Stimulated activated naive CD8-positive, alpha-beta T cell treated with anti-CD3 and anti-CD28 coated beads, Interleukin-15, Interleukin-2, amounts not matched to agents 100 ng/mL and 50 ng/mL, for 24 hours (primary cell): ENCODE measurements around the gene MBNL2.

Experiments used
- H3K27ac Mint-ChIP-seq: one replicate; pipeline ENCODE4 v1.8.0; 2021; ENCODE audit warnings: mild to moderate bottlenecking, mixed read lengths
- H3K27me3 Mint-ChIP-seq: one replicate; pipeline ENCODE4 v1.8.0; 2021; ENCODE audit warnings: mixed read lengths
- H3K36me3 Mint-ChIP-seq: one replicate; pipeline ENCODE4 v1.8.0; 2021; ENCODE audit warnings: low read depth, mixed read lengths
- H3K4me1 Mint-ChIP-seq: one replicate; pipeline ENCODE4 v1.8.0; 2021; ENCODE audit warnings: low read depth, mixed read lengths
- H3K4me3 Mint-ChIP-seq: one replicate; pipeline ENCODE4 v1.8.0; 2021; ENCODE audit warnings: mild to moderate bottlenecking, mixed read lengths
- H3K9me3 Mint-ChIP-seq: one replicate; pipeline ENCODE4 v1.8.0; 2021; ENCODE audit warnings: mixed read lengths

MBNL2 gene

GRCh38 chr13:97329331-97329730 is 107.2 kb downstream of the MBNL2 start:
- Mint-ChIP-seq H3K27me3 (no peaks in the 10 kb centered on the region), H3K4me1 (peaks cover 4% of the 10 kb centered on the region), H3K9me3 (no peaks in the 10 kb centered on the region), H3K27ac (no peak overlapping the region), H3K4me3 (no peak overlapping the region), H3K36me3 (no peaks in the 10 kb centered on the region)

DNA sequence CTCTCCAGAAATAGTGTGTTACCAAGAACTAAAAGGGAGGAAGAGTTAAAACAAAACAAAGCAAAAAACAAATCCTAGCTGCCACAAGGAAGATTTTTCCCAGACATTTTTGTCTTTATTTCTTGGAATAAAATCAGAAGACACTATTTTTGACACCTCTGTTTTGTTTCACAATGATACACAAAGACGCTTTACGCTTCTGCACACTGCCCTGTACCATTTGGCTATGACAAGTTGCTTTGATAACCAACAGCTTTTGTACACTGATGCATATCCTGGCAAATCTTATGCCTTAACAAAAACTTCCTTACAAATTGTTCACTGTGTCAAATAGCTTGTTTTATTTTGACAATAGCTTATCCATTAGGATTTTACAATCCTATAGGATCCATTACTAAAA is 108.3 kb downstream of the MBNL2 start:
- Mint-ChIP-seq H3K9me3 (no peaks in the 10 kb centered on the region), H3K4me1 (peaks cover 4% of the 10 kb centered on the region), H3K36me3 (peaks cover 4% of the 10 kb centered on the region), H3K27me3 (no peaks in the 10 kb centered on the region), H3K27ac (no peak overlapping the region), H3K4me3 (no peak overlapping the region)

DNA sequence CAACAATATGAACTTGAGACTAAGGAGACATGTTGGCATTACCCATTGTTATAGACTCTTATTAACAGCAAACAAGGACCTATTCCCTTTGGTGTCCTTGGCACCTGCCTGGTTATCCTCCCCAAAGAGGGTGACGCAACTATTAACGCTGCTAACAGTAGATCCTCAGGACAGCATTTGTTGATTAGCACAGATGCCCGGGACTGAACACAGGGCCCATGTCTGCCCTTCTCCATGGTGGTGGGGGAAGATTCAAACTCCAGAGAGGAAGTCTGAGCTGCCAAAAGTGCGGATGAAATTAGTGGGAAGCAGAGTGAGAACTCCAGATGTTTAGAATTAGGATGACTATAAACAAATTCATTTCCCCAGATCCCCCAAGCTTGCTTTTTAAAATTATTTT is 110.6 kb downstream of the MBNL2 start:
- no peaks in the 10 kb centered on the region for H3K4me1 Mint-ChIP-seq
- H3K36me3 Mint-ChIP-seq: peaks cover 4% of the 10 kb centered on the region
- no peak overlapping the region for H3K4me3 Mint-ChIP-seq
- no peak overlapping the region for H3K27ac Mint-ChIP-seq
- no peaks in the 10 kb centered on the region for H3K9me3 Mint-ChIP-seq
- H3K27me3 Mint-ChIP-seq: no peaks in the 10 kb centered on the region

- Mint-ChIP-seq H3K9me3 (no peaks in the 10 kb centered on the region), H3K27me3 (no peaks in the 10 kb centered on the region), H3K4me3 (no peak overlapping the region), H3K27ac (no peak overlapping the region), H3K36me3 (peaks cover 4% of the 10 kb centered on the region), H3K4me1 (no peaks in the 10 kb centered on the region)
Observed at GRCh38 chr13:97333983-97334382, 111.8 kb downstream of the MBNL2 start.

DNA sequence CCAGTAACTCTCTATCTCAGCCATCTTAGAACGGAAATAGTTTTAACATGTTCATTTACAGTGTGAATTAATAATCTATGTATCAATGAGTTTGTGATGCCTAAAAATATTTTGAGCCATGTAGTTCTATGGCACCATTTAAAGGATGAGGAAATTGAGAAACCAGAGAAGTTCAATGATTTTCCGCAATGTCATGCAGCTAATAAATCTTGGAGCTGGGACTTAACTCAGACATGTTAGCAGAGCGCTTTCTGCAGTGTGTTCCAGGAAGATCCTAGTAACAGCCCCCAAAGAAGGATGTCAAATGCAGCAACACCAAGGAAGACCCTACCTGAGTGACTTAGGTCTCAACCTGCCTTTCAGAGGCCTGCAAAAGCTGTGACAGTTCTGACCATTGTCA is 112.6 kb downstream of the MBNL2 start:
- Mint-ChIP-seq H3K4me1 (no peaks in the 10 kb centered on the region), H3K9me3 (no peaks in the 10 kb centered on the region)

GRCh38 chr13:97335488-97336134 is 113.5 kb downstream of the MBNL2 start:
- Mint-ChIP-seq H3K4me1 (peaks cover 6% of the 10 kb centered on the region), H3K4me3 (no peak overlapping the region), H3K27ac (no peak overlapping the region), H3K36me3 (peaks cover 4% of the 10 kb centered on the region), H3K27me3 (no peaks in the 10 kb centered on the region), H3K9me3 (no peaks in the 10 kb centered on the region)

More for the DNA sequence above, 112.6 kb downstream of the MBNL2 start:
- no peak overlapping the region for H3K27ac Mint-ChIP-seq
- H3K27me3 Mint-ChIP-seq: no peaks in the 10 kb centered on the region
- H3K36me3 Mint-ChIP-seq: peaks cover 4% of the 10 kb centered on the region
- no peak overlapping the region for H3K4me3 Mint-ChIP-seq

DNA sequence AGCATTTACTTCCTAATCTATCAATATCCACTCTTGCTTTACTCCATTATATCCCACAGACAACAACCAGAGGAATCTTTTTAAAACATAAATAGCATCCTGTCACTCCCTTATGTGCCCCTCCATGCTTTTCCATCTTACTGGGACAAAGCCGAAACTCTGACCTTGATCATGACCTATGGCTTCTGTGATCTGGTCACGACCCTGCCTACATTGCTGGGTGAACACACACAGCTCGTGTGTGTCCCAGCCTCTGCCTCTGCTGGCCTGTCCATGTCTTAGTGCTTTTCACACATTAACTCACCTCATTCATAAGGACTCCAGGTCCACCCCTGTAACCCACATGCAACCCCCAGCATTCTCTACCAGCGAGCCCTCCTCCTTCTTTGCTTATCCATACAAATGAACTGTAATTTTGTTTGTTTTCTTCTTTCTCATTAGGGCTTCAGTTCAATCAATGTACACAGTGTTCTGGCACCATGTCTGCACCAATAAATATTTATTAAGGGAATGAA is 115.9 kb downstream of the MBNL2 start:
- no peaks in the 10 kb centered on the region for H3K27me3 Mint-ChIP-seq
- H3K4me1 Mint-ChIP-seq: peaks cover 6% of the 10 kb centered on the region
- H3K27ac Mint-ChIP-seq: no peak overlapping the region
- peaks cover 5% of the 10 kb centered on the region for H3K36me3 Mint-ChIP-seq
- H3K9me3 Mint-ChIP-seq: no peaks in the 10 kb centered on the region
- H3K4me3 Mint-ChIP-seq: no peak overlapping the region

DNA sequence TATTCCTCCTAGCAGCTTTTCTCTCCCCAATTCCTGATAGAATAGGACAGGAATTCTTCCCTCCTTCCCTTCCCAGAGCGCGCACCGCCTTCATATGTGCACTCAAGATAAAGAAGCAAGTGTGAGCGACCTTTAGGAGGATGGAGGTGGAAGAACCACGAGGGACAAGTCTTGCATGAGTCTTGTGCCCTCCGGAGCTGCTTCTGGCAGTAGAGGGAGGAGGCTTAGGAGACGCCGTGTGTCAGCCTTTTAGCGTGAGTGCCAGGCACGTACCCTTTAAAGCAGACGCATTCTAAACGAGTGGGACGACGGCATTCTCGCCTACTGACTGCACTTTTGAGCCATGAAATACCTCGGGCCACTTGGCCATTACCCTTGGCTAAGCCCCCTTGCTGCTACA is 116.4 kb downstream of the MBNL2 start:
- Mint-ChIP-seq H3K27ac (no peak overlapping the region), H3K27me3 (no peaks in the 10 kb centered on the region)

GRCh38 chr13:97339019-97339987 is 117.2 kb downstream of the MBNL2 start:
- Mint-ChIP-seq H3K4me3 (no peak overlapping the region), H3K36me3 (peaks cover 12% of the 10 kb centered on the region), H3K4me1 (peaks cover 6% of the 10 kb centered on the region), H3K27me3 (no peaks in the 10 kb centered on the region), H3K9me3 (no peaks in the 10 kb centered on the region), H3K27ac (no peak overlapping the region)

More for the DNA sequence above, 116.4 kb downstream of the MBNL2 start:
- peaks cover 6% of the 10 kb centered on the region for H3K4me1 Mint-ChIP-seq
- no peak overlapping the region for H3K4me3 Mint-ChIP-seq
- peaks cover 10% of the 10 kb centered on the region for H3K36me3 Mint-ChIP-seq
- no peaks in the 10 kb centered on the region for H3K9me3 Mint-ChIP-seq

GRCh38 chr13:97339988-97340749 is 118.0 kb downstream of the MBNL2 start:
- Mint-ChIP-seq H3K9me3 (no peaks in the 10 kb centered on the region), H3K4me3 (no peak overlapping the region), H3K4me1 (peaks cover 6% of the 10 kb centered on the region), H3K27me3 (no peaks in the 10 kb centered on the region), H3K27ac (no peak overlapping the region), H3K36me3 (peaks cover 14% of the 10 kb centered on the region)

- H3K36me3 Mint-ChIP-seq: peaks cover 18% of the 10 kb centered on the region
- no peak overlapping the region for H3K4me3 Mint-ChIP-seq
- peaks cover 6% of the 10 kb centered on the region for H3K4me1 Mint-ChIP-seq
- H3K27ac Mint-ChIP-seq: no peak overlapping the region
- no peaks in the 10 kb centered on the region for H3K27me3 Mint-ChIP-seq
- no peaks in the 10 kb centered on the region for H3K9me3 Mint-ChIP-seq
Observed at GRCh38 chr13:97341135-97341534, 119.0 kb downstream of the MBNL2 start.

DNA sequence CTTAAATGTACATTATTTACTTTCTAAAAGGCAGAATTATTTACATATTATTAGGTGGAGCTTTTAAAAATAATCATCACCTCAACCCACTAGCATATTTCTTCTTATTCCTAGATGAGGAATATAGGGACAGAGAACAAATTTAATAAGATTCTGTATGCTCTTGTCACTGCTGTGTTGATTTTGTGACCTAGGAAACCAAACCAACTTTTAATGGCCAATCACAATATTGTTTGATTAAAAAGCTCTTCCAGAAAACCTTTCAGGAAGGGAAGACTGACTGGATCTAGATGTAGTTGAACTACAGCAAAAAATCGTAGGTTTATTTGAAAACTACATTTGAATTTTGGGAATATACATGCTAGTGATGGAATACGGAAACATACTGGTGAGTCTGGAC is 120.0 kb downstream of the MBNL2 start:
- H3K27ac Mint-ChIP-seq: no peak overlapping the region
- H3K4me1 Mint-ChIP-seq: peaks cover 6% of the 10 kb centered on the region

GRCh38 chr13:97342936-97343335 is 120.8 kb downstream of the MBNL2 start:
- Mint-ChIP-seq H3K27me3 (no peaks in the 10 kb centered on the region), H3K36me3 (peaks cover 21% of the 10 kb centered on the region), H3K27ac (no peak overlapping the region), H3K4me3 (no peak overlapping the region), H3K4me1 (peaks cover 6% of the 10 kb centered on the region), H3K9me3 (no peaks in the 10 kb centered on the region)

More for the DNA sequence above, 120.0 kb downstream of the MBNL2 start:
- no peaks in the 10 kb centered on the region for H3K27me3 Mint-ChIP-seq
- H3K4me3 Mint-ChIP-seq: no peak overlapping the region
- no peaks in the 10 kb centered on the region for H3K9me3 Mint-ChIP-seq
- peaks cover 21% of the 10 kb centered on the region for H3K36me3 Mint-ChIP-seq

DNA sequence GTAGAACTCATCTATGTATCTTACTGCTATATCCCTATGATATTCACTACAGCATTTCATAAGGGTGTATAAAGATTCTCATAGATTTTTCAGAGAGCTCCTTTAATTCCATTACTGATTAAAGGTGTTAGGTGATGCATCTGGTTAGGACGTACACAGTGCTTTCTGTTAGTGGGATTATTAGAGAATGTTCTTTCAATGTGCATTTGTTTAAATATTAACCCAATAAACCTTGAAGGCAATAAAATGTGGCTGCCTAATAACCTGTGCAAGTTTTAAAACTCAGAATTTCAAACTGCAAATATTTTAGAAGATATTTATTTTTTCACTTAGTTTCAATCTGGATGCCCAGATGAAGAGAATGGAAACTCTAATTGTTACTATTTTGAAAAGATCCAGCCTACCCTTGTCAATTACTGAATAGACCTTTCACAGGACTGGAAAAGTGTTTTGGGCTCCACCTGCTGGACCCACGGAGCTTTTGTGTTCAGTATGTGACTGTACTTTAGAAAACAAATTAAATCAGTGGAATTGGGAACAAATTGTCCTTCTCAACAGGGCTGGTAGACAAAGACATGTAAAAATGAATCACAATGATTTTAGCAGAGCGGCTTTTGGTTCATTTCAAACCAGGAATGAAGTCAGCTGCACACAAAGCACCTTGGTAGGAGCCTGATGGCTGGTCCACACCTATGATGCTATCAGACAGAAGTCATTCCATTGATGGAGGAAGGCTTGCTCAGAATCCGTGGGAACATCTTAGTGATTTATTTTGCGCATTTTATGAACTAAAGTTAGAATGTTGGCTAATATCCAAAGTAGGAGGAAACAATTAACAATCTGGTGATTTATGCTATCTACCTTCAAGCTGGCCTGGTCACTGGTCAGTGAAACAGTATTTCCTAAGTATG is 122.4 kb downstream of the MBNL2 start:
- peaks cover 6% of the 10 kb centered on the region for H3K4me1 Mint-ChIP-seq
- peaks cover 25% of the 10 kb centered on the region for H3K36me3 Mint-ChIP-seq
- no peak overlapping the region for H3K27ac Mint-ChIP-seq
- H3K27me3 Mint-ChIP-seq: no peaks in the 10 kb centered on the region
- no peaks in the 10 kb centered on the region for H3K9me3 Mint-ChIP-seq
- no peak overlapping the region for H3K4me3 Mint-ChIP-seq
